Esophagus squamous epithelium (tissue), 5 donors: ENCODE results near the gene DENND6A. TPM values are rescaled to one million over a fixed set of nuclear protein-coding genes. Genes with fewer than 3 reads are reported as not detected.

ENCODE experiments used
- DNase-seq: peaks from one replicate; lab custom pipeline; 2025; lab: John Stamatoyannopoulos, UW
- H3K27ac ChIP-seq, 4 donors: fragments of 200-600 bp; sonication (generic); one replicate each; pipeline ENCODE4 v1.5.1; 2016 to 2019; ENCODE audit warnings: mild to moderate bottlenecking in 1 of 4
- H3K27me3 ChIP-seq, 4 donors: fragments of 200-600 bp; sonication (generic); 1 replicate in 3 of 4; 2 replicates in 1 of 4; pipeline versions ENCODE4 v1.5.1 to v1.6.0; 2017 to 2021; ENCODE audit warnings: antibody characterized with exemption in 1 of 4
- H3K36me3 ChIP-seq, 3 donors: fragments of 200-600 bp; sonication (generic); one replicate each; pipeline ENCODE4 v1.5.1; 2016 to 2019
- H3K4me1 ChIP-seq, 3 donors: fragments of 200-600 bp; sonication (generic); one replicate each; pipeline ENCODE4 v1.5.1; 2017 to 2019
- H3K4me3 ChIP-seq, 4 donors: fragments of 200-600 bp; sonication (generic); 1 replicate in 3 of 4; 2 replicates in 1 of 4; pipeline ENCODE4 v1.5.1; 2016 to 2019; ENCODE audit warnings: mild to moderate bottlenecking in 2 of 4, moderate library complexity in 1 of 4
- H3K9me3 ChIP-seq, 3 donors: fragments of 200-600 bp; sonication (generic); one replicate each; pipeline ENCODE4 v1.5.1; 2016 to 2019
- CTCF ChIP-seq, 6 experiments: fragments of 450-650 bp in 4 of 6; fragments of 200-600 bp in 2 of 6; sonication (generic) in 2 of 6; IDR thresholded peaks; one replicate each; pipeline ENCODE4 v1.5.1; 2016 to 2019; ENCODE audit warnings: antibody characterized with exemption in 6 of 6, mild to moderate bottlenecking in 4 of 6, moderate library complexity in 4 of 6
- POLR2A ChIP-seq, 4 donors: fragments of 450-650 bp; IDR thresholded peaks; one replicate each; pipeline ENCODE4 v1.6.1; 2017; ENCODE audit warnings: antibody characterized with exemption in 4 of 4, mild to moderate bottlenecking in 4 of 4, moderate library complexity in 3 of 4
- WGBS, 2 donors: methylation state at CpG; one replicate each; pipeline ENCODE4 v1.1.5; 2018; 5-methylcytosine and 5-hydroxymethylcytosine counted together
- intact Hi-C: fragments of 100-400 bp; cut with DNase I; formaldehyde crosslinking; loops from one replicate; pipeline ENCODE4 v1.15.0; 2022
- total RNA-seq, 4 donors: library from RNA; depleted of rRNA; stranded (reverse); fragments of >200 nt; gene quantifications; one replicate each; pipeline ENCODE4 v1.1.0, GENCODE V29; 2016
- donor health status: DM: yes; HTN: yes; CAD: no.

Gene DENND6A
- total RNA-seq, 4 donors from 2014 or later: 18.6 to 36.0 (median 24.4) TPM

- H3K4me3 ChIP-seq: no peak overlapping the region
- TF ChIP-seq CTCF (IDR thresholded peaks at IDR 0.05): no peak
- TF ChIP-seq POLR2A (IDR thresholded peaks at IDR 0.05): no peak
- no peaks in the 10 kb centered on the region for H3K9me3 ChIP-seq
- peaks cover 0 to 32% (median 4%) of the 10 kb centered on the region in 3 donors for H3K4me1 ChIP-seq
- peaks cover 0 to 43% (median 0%) of the 10 kb centered on the region in 3 donors for H3K36me3 ChIP-seq
- no peaks in the 10 kb centered on the region for H3K27me3 ChIP-seq
- no peak for DNase-seq
- intact Hi-C loops: no loop called here
- 72 to 79% methylated on average over 6 of the region's 6 CpGs for WGBS, 2 donors
- no peak overlapping the region for H3K27ac ChIP-seq
Measured at GRCh38 chr3:57586778-57587177, 106.1 kb downstream of the DENND6A start.

DNA sequence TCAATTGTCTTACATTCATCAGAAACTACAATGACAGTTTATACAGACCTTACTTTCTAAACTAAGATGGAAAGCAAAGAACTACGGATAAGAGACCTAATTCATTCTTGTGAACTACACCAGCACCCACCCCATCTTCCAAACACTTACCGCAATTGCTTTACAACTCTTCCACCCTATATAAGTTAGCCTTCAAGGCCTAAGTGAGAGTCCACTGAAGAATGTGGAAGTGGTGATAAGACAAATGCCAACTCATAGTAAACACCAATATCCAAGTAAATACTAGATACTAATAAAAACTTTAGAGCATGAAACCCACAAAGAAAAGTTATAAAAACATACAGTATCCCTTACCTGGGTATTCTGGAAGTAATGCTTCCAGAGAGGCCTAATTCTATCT is 109.3 kb downstream of the DENND6A start:
- H3K27ac ChIP-seq: no peak overlapping the region
- H3K27me3 ChIP-seq: no peaks in the 10 kb centered on the region
- H3K36me3 ChIP-seq: peaks cover 0 to 57% (median 4%) of the 10 kb centered on the region in 3 donors
- DNase-seq: no peak
- TF ChIP-seq POLR2A (IDR thresholded peaks at IDR 0.05): no peak
- TF ChIP-seq CTCF (IDR thresholded peaks at IDR 0.05): no peak
- peaks cover 0 to 32% (median 4%) of the 10 kb centered on the region in 3 donors for H3K4me1 ChIP-seq
- H3K9me3 ChIP-seq: no peaks in the 10 kb centered on the region
- intact Hi-C loops: no loop called here
- no peak overlapping the region for H3K4me3 ChIP-seq
- WGBS, 2 donors: 80 to 92% methylated on average over 2 of the region's 2 CpGs

DNA sequence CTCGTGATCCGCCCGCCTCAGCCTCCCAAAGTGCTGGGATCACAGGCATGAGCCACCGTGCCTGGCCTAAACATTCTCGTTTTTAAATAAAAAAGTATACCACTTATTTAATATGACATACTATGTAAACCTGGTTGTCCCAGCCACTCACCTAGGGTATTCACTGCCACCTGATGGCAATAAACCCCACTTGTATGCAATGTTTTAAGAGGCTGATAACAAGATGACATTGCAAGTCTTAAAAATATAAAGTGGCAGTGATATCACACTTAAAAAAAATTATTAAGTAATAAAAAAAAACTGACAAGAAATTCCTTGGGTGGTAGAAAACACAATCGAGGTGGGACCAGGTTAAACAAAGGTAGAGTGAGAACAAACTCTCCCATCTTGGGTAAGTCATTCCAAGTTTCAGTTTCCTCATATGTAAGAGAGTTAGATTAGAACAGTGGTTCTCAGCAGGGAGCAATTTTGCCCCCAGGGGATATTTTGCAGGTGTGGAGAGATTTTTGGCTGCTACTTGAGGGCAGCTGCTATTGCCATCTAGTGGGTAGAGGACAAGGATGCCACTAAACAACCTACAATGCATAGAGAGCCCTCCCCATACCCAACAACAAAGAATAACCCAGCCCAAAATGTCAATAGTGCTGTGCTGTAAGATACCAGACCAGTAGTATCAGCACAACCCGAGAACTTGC is 110.3 kb downstream of the DENND6A start:
- Histone ChIP-seq H3K27ac (no peak overlapping the region), H3K9me3 (no peaks in the 10 kb centered on the region), H3K36me3 (peaks cover 0 to 65% (median 8%) of the 10 kb centered on the region in 3 donors), H3K4me1 (peaks cover 0 to 32% (median 4%) of the 10 kb centered on the region in 3 donors), H3K27me3 (no peaks in the 10 kb centered on the region), H3K4me3 (no peak overlapping the region)
- intact Hi-C loops: no loop called here
- TF ChIP-seq CTCF (IDR thresholded peaks at IDR 0.05) (peak in 3 of 6 experiments; percentile 17 to 39 (median 31)), POLR2A (IDR thresholded peaks at IDR 0.05) (no peak)
- DNase-seq: no peak
- WGBS, 2 donors: 80 to 89% methylated on average over 7 of the region's 7 CpGs

GRCh38 chr3:57577801-57578200 is 115.1 kb downstream of the DENND6A start:
- H3K4me3 ChIP-seq: no peak overlapping the region
- no peaks in the 10 kb centered on the region for H3K27me3 ChIP-seq
- 92 to 95% methylated on average over 9 of the region's 9 CpGs for WGBS, 2 donors
- no peak for DNase-seq
- H3K36me3 ChIP-seq: peaks cover 0 to 99% (median 29%) of the 10 kb centered on the region in 3 donors
- no peaks in the 10 kb centered on the region for H3K9me3 ChIP-seq
- TF ChIP-seq CTCF (IDR thresholded peaks at IDR 0.05): no peak
- no peak for TF ChIP-seq POLR2A (IDR thresholded peaks at IDR 0.05)
- H3K4me1 ChIP-seq: peaks cover 0 to 19% (median 0%) of the 10 kb centered on the region in 3 donors
- intact Hi-C loops: no loop called here
- H3K27ac ChIP-seq: no peak overlapping the region

DNA sequence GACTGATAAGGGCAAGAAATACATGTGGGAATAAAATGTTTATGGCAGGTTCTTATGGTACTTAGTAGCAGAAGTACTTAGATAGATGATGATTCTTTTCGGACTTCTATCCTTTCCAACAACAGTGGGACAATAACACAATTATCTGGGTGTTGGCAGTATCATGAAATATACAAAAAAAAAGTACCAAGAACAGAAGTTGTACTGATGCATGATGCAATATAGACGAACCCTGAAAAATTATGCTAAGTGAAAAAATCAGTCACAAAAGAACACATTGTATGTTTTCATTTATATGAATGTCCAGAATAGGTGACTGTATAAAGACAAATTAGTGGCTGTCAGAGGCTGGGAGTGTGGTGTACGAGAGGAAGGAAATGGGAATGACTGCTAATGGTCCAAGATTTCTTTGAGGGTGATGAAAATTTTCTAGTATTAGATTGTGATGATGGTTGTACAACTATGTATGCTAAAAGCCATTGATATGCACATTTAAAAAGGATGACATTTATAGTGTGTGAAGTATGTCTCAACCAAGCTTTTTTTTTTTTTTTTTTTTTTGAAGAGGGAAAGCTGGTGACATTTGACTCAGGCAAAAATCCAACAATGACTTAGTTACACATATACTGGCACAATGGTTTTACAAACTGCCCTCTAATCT is 116.8 kb downstream of the DENND6A start:
- Histone ChIP-seq H3K36me3 (peaks cover 5 to 99% (median 29%) of the 10 kb centered on the region in 3 donors), H3K9me3 (no peaks in the 10 kb centered on the region), H3K4me3 (no peak overlapping the region), H3K4me1 (peaks cover 0 to 12% (median 0%) of the 10 kb centered on the region in 3 donors), H3K27ac (no peak overlapping the region), H3K27me3 (no peaks in the 10 kb centered on the region)
- 64 to 81% methylated on average over 3 of the region's 3 CpGs for WGBS, 2 donors
- intact Hi-C loops: no loop called here
- TF ChIP-seq POLR2A (IDR thresholded peaks at IDR 0.05) (no peak), CTCF (IDR thresholded peaks at IDR 0.05) (no peak)
- DNase-seq: no peak
